Osteocyte (in vitro differentiated cells): Measurements from ENCODE around the gene ACP5. TPM values are rescaled to one million over a fixed set of nuclear protein-coding genes. Genes with fewer than 3 reads are reported as not detected.
"Not testable (repeated sequence)": the region's sequence is repeated elsewhere in the genome, so short reads cannot be mapped to it uniquely, and the experiment has no call there.

Experiments
- DNase-seq: peaks from one replicate; pipeline ENCODE4 v3.0.0; 2021; ENCODE audit warnings: mixed read lengths; ENCODE audit not compliant: unreplicated experiment; ENCODE audit errors: extremely low spot score
- H3K27ac Mint-ChIP-seq: one replicate; pipeline ENCODE4 v1.8.0; 2021; ENCODE audit warnings: mild to moderate bottlenecking, mixed read lengths; ENCODE audit not compliant: unreplicated experiment
- H3K27me3 Mint-ChIP-seq: one replicate; pipeline ENCODE4 v1.8.0; 2021; ENCODE audit warnings: mixed read lengths; ENCODE audit not compliant: unreplicated experiment
- H3K36me3 Mint-ChIP-seq: one replicate; pipeline ENCODE4 v1.8.0; 2021; ENCODE audit warnings: mixed read lengths; ENCODE audit not compliant: unreplicated experiment
- H3K4me1 Mint-ChIP-seq: one replicate; pipeline ENCODE4 v1.8.0; 2021; ENCODE audit warnings: mixed read lengths; ENCODE audit not compliant: unreplicated experiment
- H3K4me3 Mint-ChIP-seq: one replicate; pipeline ENCODE4 v1.8.0; 2021; ENCODE audit warnings: mild to moderate bottlenecking, moderate library complexity, mixed read lengths; ENCODE audit not compliant: unreplicated experiment
- H3K9me3 Mint-ChIP-seq: one replicate; pipeline ENCODE4 v1.8.0; 2021; ENCODE audit warnings: mixed read lengths; ENCODE audit not compliant: unreplicated experiment
- CTCF ChIP-seq: fragments of 200-600 bp; sonication (generic); IDR thresholded peaks from 2 replicates; pipeline ENCODE4 v1.5.0; 2021; ENCODE audit warnings: antibody characterized with exemption, mild to moderate bottlenecking, moderate library complexity
- total RNA-seq: library from RNA; stranded (reverse); gene quantifications from 2 replicates; pipeline ENCODE4 v1.2.1, GENCODE V29; 2021

ACP5 gene
- total RNA-seq, 1 donor from 2014 or later: 1.6 TPM

GRCh38 chr19:11617180-11618062, 40.0 kb upstream of the ACP5 start:
- Mint-ChIP-seq H3K27ac (no peak overlapping the region), H3K9me3 (peaks cover 11% of the 10 kb centered on the region), H3K36me3 (peaks cover 72% of the 10 kb centered on the region), H3K4me3 (no peak overlapping the region), H3K4me1 (no peaks in the 10 kb centered on the region), H3K27me3 (no peaks in the 10 kb centered on the region)
- DNase-seq: no peak
- TF ChIP-seq CTCF: no peak

GRCh38 chr19:11612816-11613511, 35.5 kb upstream of the ACP5 start:
- Mint-ChIP-seq H3K9me3 (peaks cover 11% of the 10 kb centered on the region), H3K4me3 (no peak overlapping the region), H3K36me3 (peaks cover 46% of the 10 kb centered on the region), H3K27me3 (no peaks in the 10 kb centered on the region), H3K4me1 (peaks cover 2% of the 10 kb centered on the region), H3K27ac (no peak overlapping the region)
- DNase-seq: no peak
- no peak for TF ChIP-seq CTCF

- H3K4me3 Mint-ChIP-seq: no peak overlapping the region
- no peak for DNase-seq
- TF ChIP-seq CTCF: no peak
- peaks cover 2% of the 10 kb centered on the region for H3K4me1 Mint-ChIP-seq
- H3K27me3 Mint-ChIP-seq: no peaks in the 10 kb centered on the region
- peaks cover 2% of the 10 kb centered on the region for H3K9me3 Mint-ChIP-seq
- H3K27ac Mint-ChIP-seq: no peak overlapping the region
- H3K36me3 Mint-ChIP-seq: peaks cover 40% of the 10 kb centered on the region
Observed at GRCh38 chr19:11611730-11612129, 34.3 kb upstream of the ACP5 start.

GRCh38 chr19:11606484-11606883, 29.0 kb upstream of the ACP5 start:
- H3K27ac Mint-ChIP-seq: no peak overlapping the region
- peaks cover 10% of the 10 kb centered on the region for H3K4me1 Mint-ChIP-seq
- H3K9me3 Mint-ChIP-seq: no peaks in the 10 kb centered on the region
- TF ChIP-seq CTCF: no peak
- H3K36me3 Mint-ChIP-seq: peaks cover 32% of the 10 kb centered on the region
- H3K27me3 Mint-ChIP-seq: no peaks in the 10 kb centered on the region
- H3K4me3 Mint-ChIP-seq: no peak overlapping the region
- DNase-seq: no peak

- DNase-seq, H3K4me3 Mint-ChIP-seq, H3K9me3 Mint-ChIP-seq, H3K27me3 Mint-ChIP-seq: not testable (repeated sequence)
- H3K27ac Mint-ChIP-seq: peak overlapping the region; percentile 80
- peaks cover 20% of the 10 kb centered on the region for H3K36me3 Mint-ChIP-seq
- H3K4me1 Mint-ChIP-seq: peaks cover 45% of the 10 kb centered on the region
Observed at GRCh38 chr19:11599704-11600103, 22.3 kb upstream of the ACP5 start.
